ENCODE results near the gene DUOXA1. TPM values are rescaled to one million over a fixed set of nuclear protein-coding genes. Genes with fewer than 3 reads are reported as not detected.

DUOXA1 gene
- polyA plus RNA-seq, 2 of the 4 experiments (the other 2 are of a cell fraction): 0.18 to 0.23 TPM

GRCh38 chr15:45116006-45116481, 13.6 kb downstream of the DUOXA1 start:
- FAIRE-seq (no peak), DNase-seq (ENCODE audit: low read depth in 1 of 2, low spot score in 1 of 2) (no peak), ATAC-seq (no peak)
- no peak overlapping the region for H3K4me3 ChIP-seq
- H3K27ac ChIP-seq: no peak overlapping the region
- no peak overlapping the region for H3K4me2 ChIP-seq
- 70% methylated on average over 13 of the region's 19 CpGs for WGBS (ENCODE audit: missing lambda C conversion rate)
- no peaks in the 10 kb centered on the region for H3K4me1 ChIP-seq
- CTCF ChIA-PET: interaction anchor here (0.7 to 1.2 kb wide), 2 partner anchors 10 to 55 kb away, joined by 3 read pairs; no protein-coding TSS in a partner anchor
- no peaks in the 10 kb centered on the region for H3K9me3 ChIP-seq
- POLR2A ChIA-PET: no interaction called here
- TF ChIP-seq ZC3H11A (IDR thresholded peaks at IDR 0.05) (no peak), ATOH8 (CRISPR knock-in tag; IDR thresholded peaks at IDR 0.05; ENCODE audit: low read depth) (no peak), JUN (IDR thresholded peaks at IDR 0.05) (no peak), KDM1A (IDR thresholded peaks at IDR 0.05; ENCODE audit: low read depth) (no peak), NR3C1 (IDR thresholded peaks at IDR 0.05) (no peak), CTCF (IDR thresholded peaks at IDR 0.05) (no peak), CHD2 (IDR thresholded peaks at IDR 0.05; ENCODE audit: low read length, partially characterized antibody) (no peak), PBX3 (IDR thresholded peaks at IDR 0.05) (no peak), REST (IDR thresholded peaks at IDR 0.05) (no peak), FOSB (CRISPR knock-in tag; IDR thresholded peaks at IDR 0.05) (no peak)

- POLR2A ChIA-PET: no interaction called here
- Histone ChIP-seq H3K4me2 (no peak overlapping the region), H3K9me3 (no peaks in the 10 kb centered on the region), H3K27ac (no peak overlapping the region), H3K4me1 (no peaks in the 10 kb centered on the region), H3K4me3 (no peak overlapping the region)
- DNase-seq (ENCODE audit: low read depth in 1 of 2, low spot score in 1 of 2) (no peak), ATAC-seq (no peak), FAIRE-seq (no peak)
- TF ChIP-seq FOXS1 (CRISPR knock-in tag; IDR thresholded peaks at IDR 0.05) (no peak), HOXB13 (CRISPR knock-in tag; IDR thresholded peaks at IDR 0.05; ENCODE audit: low read depth) (no peak), CBX2 (IDR thresholded peaks at IDR 0.05; ENCODE audit: borderline replicate concordance, low read depth) (no peak), NR3C1 (IDR thresholded peaks at IDR 0.05) (no peak), EHMT2 (IDR thresholded peaks at IDR 0.05; ENCODE audit: low read depth) (no peak), HMGXB4 (CRISPR knock-in tag; IDR thresholded peaks at IDR 0.05; ENCODE audit: borderline replicate concordance) (no peak), NPAS2 (CRISPR knock-in tag; IDR thresholded peaks at IDR 0.05; ENCODE audit: borderline replicate concordance) (no peak)
- CTCF ChIA-PET: interaction anchor here (0.8 to 2.2 kb wide), 6 partner anchors 11 to 147 kb away, joined by 3 to 5 read pairs (median 3); no protein-coding TSS in a partner anchor
- 55% methylated on average over 7 of the region's 7 CpGs for WGBS (ENCODE audit: missing lambda C conversion rate)
Observed at GRCh38 chr15:45115312-45115820, 14.3 kb downstream of the DUOXA1 start.
